Mononuclear cell (primary cell): Measurements from ENCODE around the gene FOXO1. TPM values are rescaled to one million over a fixed set of nuclear protein-coding genes. Genes with fewer than 3 reads are reported as not detected.
"Not testable (repeated sequence)": the region's sequence is repeated elsewhere in the genome, so short reads cannot be mapped to it uniquely, and the experiment has no call there.

ENCODE experiments used
- H3K27me3 ChIP-seq: 2 replicates; pipeline ENCODE4 v1.6.0; 2011; ENCODE audit warnings: low read length, control low read depth; ENCODE audit not compliant: insufficient read depth
- H3K4me1 ChIP-seq: 2 replicates; pipeline ENCODE4 v1.5.1; 2011; ENCODE audit warnings: mild to moderate bottlenecking, low read length, control low read depth; ENCODE audit not compliant: insufficient read depth
- H3K4me3 ChIP-seq: 2 replicates; pipeline ENCODE4 v1.5.1; 2011; ENCODE audit warnings: mild to moderate bottlenecking, low read length, moderate library complexity
- H3K9me3 ChIP-seq: 2 replicates; pipeline ENCODE4 v1.5.1; 2011; ENCODE audit warnings: low read depth, mild to moderate bottlenecking, control low read depth, low read length
- total RNA-seq: library from RNA; depleted of rRNA; stranded (reverse); fragments of >200 nt; gene quantifications from one replicate; pipeline ENCODE4 v1.2.3, GENCODE V29; 2012

Gene FOXO1
- 80.6 TPM for total RNA-seq

GRCh38 chr13:40666045-40666932 lies at the start of gene FOXO1:
Gene FOXO1, minus strand, starts transcription at chr13:40666641. Its CDS starts 429 bp downstream, at chr13:40666212.
- peaks cover 26% of the 10 kb centered on the region for H3K4me1 ChIP-seq
- H3K27me3 ChIP-seq: no peaks in the 10 kb centered on the region
- peak within 1 kb of the TSS; percentile 83 for H3K4me3 ChIP-seq
- H3K9me3 ChIP-seq: no peaks in the 10 kb centered on the region

GRCh38 chr13:40714433-40714832 lies 48.0 kb upstream of the FOXO1 start:
- not testable (repeated sequence) for H3K4me1 ChIP-seq, H3K27me3 ChIP-seq, H3K9me3 ChIP-seq, H3K4me3 ChIP-seq

DNA sequence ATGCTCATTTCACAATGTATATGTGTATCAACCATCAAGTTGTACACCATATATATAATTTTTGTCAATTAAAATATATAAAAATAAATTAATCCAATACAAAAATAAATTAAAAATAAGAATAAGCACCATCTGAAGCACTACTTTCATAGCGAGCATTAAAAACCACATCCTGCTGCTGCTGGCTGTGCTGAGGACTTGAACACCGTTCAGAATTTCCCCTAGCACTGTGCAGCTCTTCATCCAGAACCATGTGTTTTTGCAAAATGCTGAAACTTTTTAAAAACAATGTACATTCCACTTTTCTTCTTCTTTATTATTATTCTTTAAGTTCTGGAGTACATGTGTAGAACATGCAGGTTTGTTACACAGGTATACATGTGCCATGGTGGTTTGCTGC lies 40.0 kb upstream of the FOXO1 start:
- no peaks in the 10 kb centered on the region for H3K27me3 ChIP-seq
- no peaks in the 10 kb centered on the region for H3K9me3 ChIP-seq
- no peak overlapping the region for H3K4me3 ChIP-seq
- H3K4me1 ChIP-seq: no peaks in the 10 kb centered on the region

GRCh38 chr13:40697711-40698110 lies 31.3 kb upstream of the FOXO1 start:
- no peaks in the 10 kb centered on the region for H3K4me1 ChIP-seq
- H3K9me3 ChIP-seq: no peaks in the 10 kb centered on the region
- H3K4me3 ChIP-seq: no peak overlapping the region
- no peaks in the 10 kb centered on the region for H3K27me3 ChIP-seq

- no peaks in the 10 kb centered on the region for H3K9me3 ChIP-seq
These were observed 28.0 kb upstream of the FOXO1 start for GRCh38 chr13:40694426-40694825.

GRCh38 chr13:40692946-40693345 lies 26.5 kb upstream of the FOXO1 start:
- no peaks in the 10 kb centered on the region for H3K27me3 ChIP-seq
- no peaks in the 10 kb centered on the region for H3K4me1 ChIP-seq
- no peak overlapping the region for H3K4me3 ChIP-seq
- no peaks in the 10 kb centered on the region for H3K9me3 ChIP-seq

More at GRCh38 chr13:40694426-40694825, 28.0 kb upstream of the FOXO1 start:
- H3K4me1 ChIP-seq: no peaks in the 10 kb centered on the region
- no peak overlapping the region for H3K4me3 ChIP-seq
- no peaks in the 10 kb centered on the region for H3K27me3 ChIP-seq

- H3K4me1 ChIP-seq: no peaks in the 10 kb centered on the region
- H3K4me3 ChIP-seq: no peak overlapping the region
- no peaks in the 10 kb centered on the region for H3K9me3 ChIP-seq
- no peaks in the 10 kb centered on the region for H3K27me3 ChIP-seq
These were observed 22.3 kb upstream of the FOXO1 start for GRCh38 chr13:40688781-40689180.

- no peaks in the 10 kb centered on the region for H3K9me3 ChIP-seq
- H3K27me3 ChIP-seq: no peaks in the 10 kb centered on the region
- peaks cover 7% of the 10 kb centered on the region for H3K4me1 ChIP-seq
- H3K4me3 ChIP-seq: no peak overlapping the region
These were observed 16.2 kb upstream of the FOXO1 start for GRCh38 chr13:40682449-40683240.

DNA sequence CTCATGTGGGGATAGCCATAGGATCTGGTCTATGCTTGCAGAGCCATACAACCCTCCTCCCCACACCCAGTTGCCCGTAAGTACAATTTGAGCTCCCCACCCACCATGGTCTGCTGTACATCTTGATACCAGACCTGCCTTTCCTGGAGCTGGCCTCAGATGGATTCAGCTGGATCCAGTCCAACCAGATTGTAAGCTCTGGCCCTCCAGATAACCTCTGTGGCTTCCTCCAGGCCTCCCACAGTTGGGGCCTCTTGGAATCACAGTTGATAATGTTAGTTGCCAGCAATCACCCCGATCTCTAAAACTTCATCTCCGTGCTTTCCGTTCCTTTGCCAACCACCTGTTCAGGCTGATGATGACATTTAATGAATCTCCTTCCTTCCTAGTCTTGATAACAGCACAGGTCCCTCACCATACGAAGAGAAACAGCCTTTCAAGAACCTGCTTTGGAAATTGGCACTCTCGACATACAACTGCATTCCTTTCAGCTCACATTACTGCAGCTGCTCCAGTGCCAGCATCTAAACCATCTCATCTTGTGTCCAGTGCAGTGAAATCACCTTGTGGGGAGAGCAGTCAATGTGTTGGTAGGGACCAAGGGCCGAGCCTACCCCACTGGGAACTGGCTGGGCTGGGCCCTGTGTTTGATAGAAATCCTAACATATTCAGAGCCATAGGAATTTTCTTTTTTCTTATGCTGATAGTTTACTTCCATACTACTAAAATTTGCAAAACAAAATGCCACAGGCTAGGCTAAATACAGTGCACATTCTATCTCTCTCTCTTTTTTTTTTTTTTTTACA lies 15.1 kb upstream of the FOXO1 start:
- H3K4me3 ChIP-seq: no peak overlapping the region
- no peaks in the 10 kb centered on the region for H3K9me3 ChIP-seq
- H3K4me1 ChIP-seq: peaks cover 7% of the 10 kb centered on the region
- no peaks in the 10 kb centered on the region for H3K27me3 ChIP-seq

DNA sequence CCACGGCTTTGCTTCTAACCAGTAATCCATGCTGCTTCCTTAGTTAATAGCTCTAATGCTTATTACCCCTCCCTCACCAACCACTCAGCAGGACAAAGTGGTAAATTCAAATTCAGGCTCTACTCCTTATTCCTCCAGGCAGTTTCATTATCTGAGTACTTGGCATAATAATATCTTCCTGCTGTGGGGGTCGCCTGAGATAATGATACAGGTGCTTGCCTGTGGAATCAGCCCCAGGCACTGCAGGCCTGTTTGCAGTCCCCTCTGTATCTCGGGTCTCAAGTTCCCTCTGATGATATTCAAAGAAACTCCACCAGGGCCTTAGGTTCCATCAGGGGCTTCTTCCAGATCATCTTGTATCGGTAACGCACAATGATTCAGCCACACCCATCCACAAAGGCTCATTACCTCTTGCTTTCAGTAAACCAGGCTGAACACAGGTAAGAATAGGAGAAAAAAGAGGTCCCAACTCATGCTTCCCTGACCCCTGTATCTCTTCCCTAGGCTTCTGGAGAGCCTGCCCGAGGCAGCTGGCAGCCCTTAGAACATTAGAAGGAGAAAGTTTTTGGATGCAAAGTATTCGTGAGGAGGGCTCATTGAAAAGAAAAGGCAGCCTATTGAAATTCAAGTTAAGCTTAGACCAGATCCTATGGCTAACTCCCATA lies 14.3 kb upstream of the FOXO1 start:
- Histone ChIP-seq H3K9me3 (no peaks in the 10 kb centered on the region), H3K4me1 (peaks cover 7% of the 10 kb centered on the region), H3K27me3 (no peaks in the 10 kb centered on the region), H3K4me3 (no peak overlapping the region)

DNA sequence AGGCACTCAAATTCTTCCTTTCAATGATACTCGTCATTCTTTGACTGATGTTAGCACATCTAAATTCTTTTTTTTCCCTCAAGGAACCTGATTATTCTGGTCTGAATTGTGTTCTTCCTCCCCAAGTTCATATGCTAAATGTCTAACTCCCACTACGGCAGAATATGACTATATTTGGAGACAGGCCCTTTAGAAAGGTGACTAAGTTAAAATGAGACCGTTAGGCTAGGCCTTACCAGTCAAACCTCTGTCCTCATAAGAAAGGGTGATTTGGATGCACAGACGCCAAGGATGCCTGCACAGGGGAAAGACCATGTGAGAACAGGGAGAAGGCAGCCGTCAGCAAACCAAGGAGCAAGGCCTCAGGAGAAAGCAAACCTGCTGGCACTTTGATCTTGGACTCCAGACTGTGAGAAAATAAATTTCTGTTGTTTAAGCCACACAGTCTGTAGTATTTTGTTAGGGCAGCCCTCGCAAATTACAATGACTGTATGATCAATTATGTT lies 13.1 kb upstream of the FOXO1 start:
- H3K9me3 ChIP-seq: no peaks in the 10 kb centered on the region
- H3K4me3 ChIP-seq: no peak overlapping the region
- peaks cover 7% of the 10 kb centered on the region for H3K4me1 ChIP-seq
- H3K27me3 ChIP-seq: no peaks in the 10 kb centered on the region

DNA sequence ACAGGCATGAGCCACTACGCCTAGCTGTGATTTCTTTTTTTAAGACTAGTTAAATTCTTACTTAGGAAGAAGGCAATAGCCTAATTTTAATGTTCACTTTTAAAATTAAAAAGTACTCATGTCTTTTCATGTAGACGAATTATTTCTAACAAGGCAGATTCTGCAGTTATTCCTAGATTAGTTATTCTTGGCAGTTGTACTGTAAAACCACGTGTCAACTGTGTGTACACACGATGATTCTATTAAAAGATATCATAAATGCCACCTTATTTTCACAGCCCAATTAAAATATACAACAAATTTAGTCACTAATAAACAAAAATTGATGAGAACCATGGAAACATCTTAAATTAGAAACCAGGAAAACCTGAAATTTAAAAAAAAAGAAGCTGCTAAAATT lies 10.6 kb upstream of the FOXO1 start:
- H3K4me1 ChIP-seq: peaks cover 7% of the 10 kb centered on the region
- H3K27me3 ChIP-seq: no peaks in the 10 kb centered on the region
- no peak overlapping the region for H3K4me3 ChIP-seq
- H3K9me3 ChIP-seq: no peaks in the 10 kb centered on the region

- Histone ChIP-seq H3K4me1 (peaks cover under 1% of the 10 kb centered on the region), H3K27me3 (no peaks in the 10 kb centered on the region), H3K9me3 (no peaks in the 10 kb centered on the region), H3K4me3 (no peak overlapping the region)
These were observed 9.6 kb upstream of the FOXO1 start for GRCh38 chr13:40676007-40676406.

DNA sequence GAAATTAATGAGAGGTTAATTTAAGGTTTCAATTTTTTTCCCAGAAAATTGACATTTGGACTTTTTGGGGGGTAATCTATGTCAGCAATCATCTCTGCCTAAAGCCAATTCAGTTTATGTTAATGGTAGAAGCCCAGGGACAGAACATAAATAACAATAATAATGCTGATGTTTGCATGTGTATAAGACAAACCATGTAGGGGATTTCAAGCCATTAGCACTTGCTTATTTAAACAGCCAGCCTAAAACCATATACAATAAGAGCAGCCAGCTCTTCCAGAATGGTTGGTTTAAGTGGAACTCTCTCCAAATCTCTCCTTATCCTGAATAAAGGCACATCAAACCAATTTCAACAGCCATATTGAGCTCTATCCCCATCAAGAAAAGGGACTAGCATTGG lies 7.0 kb upstream of the FOXO1 start:
- peaks cover under 1% of the 10 kb centered on the region for H3K4me1 ChIP-seq
- H3K9me3 ChIP-seq: no peaks in the 10 kb centered on the region
- H3K27me3 ChIP-seq: no peaks in the 10 kb centered on the region
- no peak overlapping the region for H3K4me3 ChIP-seq
